Heart left ventricle (tissue), 16 donors: ENCODE results near the gene ADCY3. TPM values are rescaled to one million over a fixed set of nuclear protein-coding genes. Genes with fewer than 3 reads are reported as not detected.

Experiments used
- ATAC-seq, 4 donors: fragments of 200-7000 bp; cut with Tn5 transposase; one replicate each; pipeline ENCODE4 v1.9.1; 2020 to 2022; ENCODE audit warnings: moderate library complexity in 4 of 4, mild to moderate bottlenecking in 3 of 4, moderate number of reproducible peaks in 1 of 4
- DNase-seq, 5 donors: peaks; one replicate each; pipeline ENCODE4 v3.0.0-alpha.2; 2020
- H3K27ac ChIP-seq, 12 donors: fragments of 200-600 bp; sonication (generic) in 4 of 12; one replicate each; pipeline versions ENCODE4 v1.5.0 to v1.8.0; 2016 to 2022; ENCODE audit warnings: mild to moderate bottlenecking in 2 of 12
- H3K27me3 ChIP-seq, 9 donors: fragments of 200-600 bp; sonication (generic) in 2 of 9; one replicate each; pipeline versions ENCODE4 v1.5.1 to v1.8.0; 2016 to 2022; ENCODE audit warnings: mild to moderate bottlenecking in 3 of 9
- H3K36me3 ChIP-seq, 9 donors: fragments of 200-600 bp; sonication (generic) in 2 of 9; one replicate each; pipeline versions ENCODE4 v1.5.0 to v1.8.0; 2018 to 2022; ENCODE audit warnings: mild to moderate bottlenecking in 2 of 9
- H3K4me1 ChIP-seq, 12 donors: fragments of 200-600 bp; sonication (generic) in 4 of 12; one replicate each; pipeline versions ENCODE4 v1.5.0 to v1.8.0; 2016 to 2022; ENCODE audit warnings: mild to moderate bottlenecking in 3 of 12
- H3K4me3 ChIP-seq, 12 donors: fragments of 200-600 bp; sonication (generic) in 4 of 12; one replicate each; pipeline versions ENCODE4 v1.5.0 to v1.8.0; 2017 to 2022; ENCODE audit warnings: mild to moderate bottlenecking in 9 of 12, moderate library complexity in 4 of 12
- H3K9me3 ChIP-seq, 12 donors: fragments of 200-600 bp; sonication (generic) in 4 of 12; one replicate each; pipeline versions ENCODE4 v1.5.0 to v1.8.0; 2016 to 2022; ENCODE audit warnings: mild to moderate bottlenecking in 1 of 12
- CTCF ChIP-seq, 12 donors: fragments of 200-600 bp; sonication (generic) in 4 of 12; IDR thresholded peaks; one replicate each; pipeline versions ENCODE4 v1.5.0 to v1.8.0; 2018 to 2022; ENCODE audit warnings: antibody characterized with exemption in 12 of 12, mild to moderate bottlenecking in 5 of 12
- POLR2A ChIP-seq, 2 donors: fragments of 450-650 bp; IDR thresholded peaks; one replicate each; pipeline ENCODE4 v1.6.1; 2017; ENCODE audit warnings: antibody characterized with exemption in 2 of 2, mild to moderate bottlenecking in 2 of 2, moderate library complexity in 2 of 2
- WGBS, 4 donors: extraction: QIAGEN DNeasy Blood & Tissue Kit in 2 of 4; methylation state at CpG; one replicate each; pipeline versions ENCODE4 v1.1.5 to v1.1.7; 2013 to 2018; 5-methylcytosine and 5-hydroxymethylcytosine counted together
- intact Hi-C, 10 donors: fragments of 100-400 bp; cut with DNase I; formaldehyde crosslinking; loops; one replicate each; pipeline versions ENCODE4 v1.11.1 to v1.14.2; 2022
- polyA plus RNA-seq, 2 donors: library from polyadenylated mRNA; stranded (reverse); fragments of 200-250 nt; gene quantifications; one replicate each; pipeline ENCODE4 v1.2.3, GENCODE V29; 2013
- total RNA-seq, 9 donors: library from RNA; depleted of rRNA in 2 of 9; stranded (reverse); fragments of >200 nt in 2 of 9; fragmentation: NEBNext Ultra II Directional in 3 of 9; extraction: Animal tissue kit (Norgen Biotek cat#: 25700) in 3 of 9; gene quantifications; one replicate each; pipeline versions ENCODE4 v1.1.0 to v1.2.4, GENCODE V29; 2016 to 2023
- donor health status: ischemic (EF 13 %, LVEDD 7.1; RV severe dilation, severe dysfunction).
- donor health status: healthy with polysubstance abuse.
- donor health status: DM: no; HTN: yes; CAD: no.
- donor health status: DM: no; HTN: no; CAD: no.
- donor health status: ischemic (EF 25% LVEDD 6.9; RV normal size, moderate dysfunction).
- donor health status: ischemic (EF 25% LVEDD 5.7; RV mildly dilated, moderate dysfunction).
- donor health status: healthy.
- donor health status: DM: yes; HTN: yes; CAD: no.
- donor health status: ischemic (EF 35%, LVEDD 5.7; RV mildly dilated, moderate dysfunction).
- donor health status: nonischemic (EF 11% LVEDD 7.7; RV severe dilation, severe dysfunction).
- donor health status: DM: yes; HTN: yes; CAD: no.
- donor health status: PGD.
- donor health status: ischemic (EF 29% LVEDD 5.4; RV normal size, mild dysfunction).
- donor health status: nonischemic (EF 23%, LVEDD 6.1; RV moderate dilation, normal function).

ADCY3 gene
- total and polyA plus RNA-seq, 11 donors: 9.3 to 36.0 (median 14.4) TPM

GRCh38 chr2:24824966-24825882 lies 94.8 kb downstream of the ADCY3 start:
- ATAC-seq: no peak
- WGBS, 4 donors: 87 to 90% (median 89%) methylated on average over 16 of the region's 16 CpGs
- Histone ChIP-seq H3K27ac (no peak overlapping the region), H3K36me3 (peaks cover 0 to 36% (median 19%) of the 10 kb centered on the region in 9 donors), H3K4me3 (no peak overlapping the region), H3K9me3 (no peaks in the 10 kb centered on the region), H3K27me3 (no peaks in the 10 kb centered on the region), H3K4me1 (peaks cover 0 to 16% (median 11%) of the 10 kb centered on the region in 12 donors)
- TF ChIP-seq POLR2A (IDR thresholded peaks at IDR 0.05) (no peak), CTCF (IDR thresholded peaks at IDR 0.05) (peak in 10 of 12 donors; percentile 24 to 45 (median 38))
- intact Hi-C loops: loop anchor here in 3 of 10 donors (5.0 to 10.0 kb wide), 4 partner anchors 33 to 600 kb away; partner anchors contain the start of genes CENPO (in 1 of the 3) and PTRHD1 (in 1 of the 3)
- no peak for DNase-seq

- TF ChIP-seq CTCF (IDR thresholded peaks at IDR 0.05) (no peak), POLR2A (IDR thresholded peaks at IDR 0.05) (no peak)
- Histone ChIP-seq H3K4me1 (peaks cover 0 to 16% (median 12%) of the 10 kb centered on the region in 12 donors), H3K4me3 (no peak overlapping the region), H3K36me3 (peaks cover 0 to 47% (median 23%) of the 10 kb centered on the region in 9 donors), H3K27me3 (no peaks in the 10 kb centered on the region), H3K27ac (no peak overlapping the region), H3K9me3 (no peaks in the 10 kb centered on the region)
- 95 to 98% (median 95%) methylated on average over 12 to 14 of the region's 14 CpGs for whole genome bisulfite sequencing, 4 donors
- no peak for DNase-seq
- no peak for ATAC-seq
- intact Hi-C loops: loop anchor here in 2 of 10 donors (10.0 kb wide), 2 partner anchors 371 to 599 kb away; no protein-coding TSS in a partner anchor
These were observed 95.9 kb downstream of the ADCY3 start for GRCh38 chr2:24824071-24824588.

GRCh38 chr2:24822049-24822706 lies 97.9 kb downstream of the ADCY3 start:
- DNase-seq: no peak
- Histone ChIP-seq H3K27ac (no peak overlapping the region), H3K9me3 (no peaks in the 10 kb centered on the region), H3K27me3 (no peaks in the 10 kb centered on the region), H3K36me3 (peaks cover 0 to 64% (median 27%) of the 10 kb centered on the region in 9 donors), H3K4me3 (no peak overlapping the region), H3K4me1 (peaks cover 0 to 10% (median 2%) of the 10 kb centered on the region in 12 donors)
- TF ChIP-seq CTCF (IDR thresholded peaks at IDR 0.05): no peak
- no peak for ATAC-seq
- intact Hi-C loops: loop anchor here in 2 of 10 donors (10.0 kb wide), 2 partner anchors 373 to 597 kb away; no protein-coding TSS in a partner anchor
- WGBS, 4 donors: 92 to 93% (median 92%) methylated on average over 7 of the region's 7 CpGs
